Liver (tissue), 9 donors: Measurements from ENCODE around the gene SLC12A3. TPM values are rescaled to one million over a fixed set of nuclear protein-coding genes. Genes with fewer than 3 reads are reported as not detected.

ENCODE experiments used
- DNase-seq: peaks from one replicate; pipeline ENCODE4 v3.0.0-alpha.2; 2017; ENCODE audit warnings: low spot score
- H3K27ac ChIP-seq, 2 donors: one replicate each; pipeline ENCODE4 v1.7.0; 2013; ENCODE audit warnings: inconsistent platforms in 2 of 2, low read length in 2 of 2, control low read depth in 1 of 2, low read depth in 1 of 2, mild to moderate bottlenecking in 1 of 2
- H3K27me3 ChIP-seq, 4 donors: one replicate each; pipeline versions ENCODE4 v1.6.1 to v1.7.0; 2013; ENCODE audit warnings: low read length in 3 of 4, inconsistent platforms in 1 of 4, mild to moderate bottlenecking in 1 of 4, moderate library complexity in 1 of 4; ENCODE audit not compliant: control insufficient read depth in 4 of 4, insufficient read depth in 4 of 4
- H3K36me3 ChIP-seq, 4 donors: one replicate each; pipeline versions ENCODE4 v1.6.1 to v1.7.0; 2013; ENCODE audit warnings: low read length in 3 of 4, mild to moderate bottlenecking in 3 of 4, low read depth in 1 of 4, moderate library complexity in 1 of 4; ENCODE audit not compliant: control insufficient read depth in 4 of 4, insufficient read depth in 3 of 4
- H3K4me1 ChIP-seq, 4 donors: one replicate each; pipeline versions ENCODE4 v1.6.1 to v1.7.0; 2013; ENCODE audit warnings: low read length in 3 of 4, mild to moderate bottlenecking in 3 of 4, moderate library complexity in 1 of 4; ENCODE audit not compliant: control insufficient read depth in 4 of 4, insufficient read depth in 4 of 4
- H3K4me3 ChIP-seq, 3 donors: one replicate each; pipeline versions ENCODE4 v1.6.1 to v1.7.0; 2013; ENCODE audit warnings: low read length in 3 of 3, control low read depth in 1 of 3, low read depth in 1 of 3, mild to moderate bottlenecking in 1 of 3
- H3K9ac ChIP-seq, 2 donors: one replicate each; pipeline ENCODE4 v1.7.0; 2013; ENCODE audit warnings: low read length in 2 of 2, mild to moderate bottlenecking in 2 of 2, moderate library complexity in 2 of 2, control low read depth in 1 of 2, low read depth in 1 of 2
- H3K9me3 ChIP-seq, 4 donors: one replicate each; pipeline versions ENCODE4 v1.6.1 to v1.7.0; 2013; ENCODE audit warnings: low read length in 3 of 4; ENCODE audit not compliant: control insufficient read depth in 4 of 4
- EGR1 ChIP-seq, 2 donors: IDR thresholded peaks; 2 replicates each; pipeline ENCODE4 v1.6.1; 2016 to 2018; ENCODE audit warnings: antibody characterized with exemption in 2 of 2, low read depth in 2 of 2
- FOXA1 ChIP-seq: IDR thresholded peaks from 2 replicates; pipeline ENCODE4 v1.6.1; 2016; ENCODE audit warnings: antibody characterized with exemption
- FOXA2 ChIP-seq: IDR thresholded peaks from 2 replicates; pipeline ENCODE4 v1.6.1; 2016; ENCODE audit warnings: antibody characterized with exemption
- GABPA ChIP-seq, 2 donors: IDR thresholded peaks in 1 of 2; conservative IDR thresholded peaks in 1 of 2; 2 replicates each; pipeline ENCODE4 v1.6.1; 2016; ENCODE audit warnings: antibody characterized with exemption in 2 of 2, mild to moderate bottlenecking in 1 of 2, moderate library complexity in 1 of 2
- HNF4A ChIP-seq, 2 donors: conservative IDR thresholded peaks; 2 replicates each; pipeline ENCODE4 v1.6.1; 2016; ENCODE audit warnings: antibody characterized with exemption in 2 of 2, mild to moderate bottlenecking in 2 of 2
- HNF4G ChIP-seq: IDR thresholded peaks from 2 replicates; pipeline ENCODE4 v1.6.1; 2016; ENCODE audit warnings: antibody characterized with exemption
- JUND ChIP-seq, 2 donors: IDR thresholded peaks; 2 replicates each; pipeline ENCODE4 v1.6.1; 2016; ENCODE audit warnings: antibody characterized with exemption in 2 of 2
- NR2F2 ChIP-seq: IDR thresholded peaks from 2 replicates; pipeline ENCODE4 v1.6.1; 2016; ENCODE audit warnings: antibody characterized with exemption
- RAD21 ChIP-seq, 2 donors: IDR thresholded peaks; 2 replicates each; pipeline ENCODE4 v1.6.1; 2016; ENCODE audit warnings: antibody characterized with exemption in 2 of 2, mild to moderate bottlenecking in 2 of 2
- RXRA ChIP-seq, 2 donors: IDR thresholded peaks; 2 replicates each; pipeline ENCODE4 v1.6.1; 2017 to 2018; ENCODE audit warnings: antibody characterized with exemption in 2 of 2, mild to moderate bottlenecking in 1 of 2
- SP1 ChIP-seq: IDR thresholded peaks from 2 replicates; pipeline ENCODE4 v1.6.1; 2018; ENCODE audit warnings: antibody characterized with exemption, mild to moderate bottlenecking
- TAF1 ChIP-seq: conservative IDR thresholded peaks from 2 replicates; pipeline ENCODE4 v1.6.1; 2016; ENCODE audit warnings: antibody characterized with exemption, mild to moderate bottlenecking
- YY1 ChIP-seq: IDR thresholded peaks from 2 replicates; pipeline ENCODE4 v1.6.1; 2016; ENCODE audit warnings: antibody characterized with exemption, mild to moderate bottlenecking
- WGBS: extraction: QIAGEN DNeasy Blood & Tissue Kit; methylation state at CpG from one replicate; pipeline ENCODE4 v1.1.7; 2013; 5-methylcytosine and 5-hydroxymethylcytosine counted together
- polyA plus RNA-seq, 2 donors: library from polyadenylated mRNA; stranded (reverse) in 1 of 2; unstranded in 1 of 2; fragments of 200-250 nt in 1 of 2; fragments of >200 nt in 1 of 2; fragmentation: Nextera tagmentation in 1 of 2; extraction: Ambion mirVana in 1 of 2; gene quantifications; one replicate each; pipeline versions ENCODE4 v1.2.1 to v1.2.3, GENCODE V29; 2013 to 2015
- total RNA-seq, 2 donors: library from RNA; depleted of rRNA; stranded (reverse); fragments of >200 nt; gene quantifications; one replicate each; pipeline ENCODE4 v1.2.3, GENCODE V29; 2014
- TF ChIP-seq, protein P1 (sequence below): IDR thresholded peaks from 2 replicates; pipeline ENCODE4 v1.6.1; 2016; ENCODE audit warnings: antibody characterized with exemption
- TF ChIP-seq, protein P2 (sequence below): IDR thresholded peaks from 2 replicates; pipeline ENCODE4 v1.6.1; 2016; ENCODE audit warnings: antibody characterized with exemption, mild to moderate bottlenecking
- TF ChIP-seq, protein P3 (sequence below): IDR thresholded peaks from 2 replicates; pipeline ENCODE4 v1.6.1; 2016; ENCODE audit warnings: antibody characterized with exemption
- TF ChIP-seq, protein P4 (sequence below): fragments of 150-350 bp; IDR thresholded peaks from 2 replicates; pipeline ENCODE4 v1.5.1; 2017; ENCODE audit warnings: improper control_type of control experiment, low read depth, low read length; ENCODE audit not compliant: missing input control
- TF ChIP-seq, protein P5 (sequence below): IDR thresholded peaks from 2 replicates; pipeline ENCODE4 v1.6.1; 2016; ENCODE audit warnings: antibody characterized with exemption
- donor health status: healthy.
- donor health status: healthy.
- donor health status: healthy.
- donor health status: healthy.
- donor health status: healthy.

SLC12A3 gene
- total and polyA plus RNA-seq, 4 donors: 0.09 TPM; not detected in 3

DNA sequence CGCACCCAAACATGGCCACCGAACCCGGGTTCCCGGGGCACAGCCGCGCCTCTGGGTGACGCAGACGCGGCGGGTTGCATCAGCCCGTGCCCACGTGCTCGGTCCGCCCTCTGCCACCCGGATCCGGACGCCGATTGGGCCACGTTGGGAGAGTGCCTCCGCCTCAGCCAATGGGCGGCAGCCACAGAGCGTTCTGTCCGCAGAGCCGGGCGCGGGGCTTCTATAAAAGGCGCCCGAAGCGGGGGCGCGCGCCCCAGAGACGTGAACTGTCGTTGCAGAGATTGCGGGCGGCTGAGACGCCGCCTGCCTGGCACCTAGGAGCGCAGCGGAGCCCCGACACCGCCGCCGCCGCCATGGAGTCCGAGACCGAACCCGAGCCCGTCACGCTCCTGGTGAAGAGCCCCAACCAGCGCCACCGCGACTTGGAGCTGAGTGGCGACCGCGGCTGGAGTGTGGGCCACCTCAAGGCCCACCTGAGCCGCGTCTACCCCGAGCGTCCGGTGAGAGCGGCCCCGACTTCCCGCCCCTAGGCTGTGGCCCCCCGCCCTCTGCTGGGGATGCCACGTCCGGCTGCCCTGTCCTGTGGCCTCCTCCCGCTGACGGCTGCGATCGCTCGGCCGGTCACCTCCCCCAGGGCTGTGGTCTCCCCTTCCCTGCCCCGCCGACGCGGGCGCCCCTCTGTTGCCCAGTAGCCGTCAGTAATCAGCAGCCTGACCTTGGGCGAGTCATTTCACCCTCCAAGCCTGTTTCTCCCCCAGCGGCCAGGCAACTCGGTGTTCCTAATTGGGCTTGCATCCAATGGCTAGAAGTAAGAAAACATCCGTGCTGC lies 67.1 kb downstream of the SLC12A3 start, which contains the start of gene HERPUD1:
Gene HERPUD1 (plus strand): TSS at position 251 of the 829 bp plus-strand sequence. CDS start 103 bp downstream, at position 354.
- no peaks in the 10 kb centered on the region for H3K9me3 ChIP-seq
- H3K4me1 ChIP-seq: peaks cover 2 to 31% (median 25%) of the 10 kb centered on the region in 4 donors
- peak within 1 kb of the TSS; percentile 95 to 97 for H3K9ac ChIP-seq
- H3K36me3 ChIP-seq: peaks cover 5 to 23% (median 18%) of the 10 kb centered on the region in 4 donors
- peak within 1 kb of the TSS; percentile 79 to 98 (median 91) for H3K4me3 ChIP-seq
- H3K27ac ChIP-seq: peak within 1 kb of the TSS; percentile 95 to 97
- DNase-seq: peak; percentile 97
- under 1% methylated on average over 83 of the region's 83 CpGs for WGBS
- TF ChIP-seq JUND (IDR thresholded peaks at IDR 0.05): peak; percentile 43 to 67
- peak; percentile 93 for TF ChIP-seq SP1
- TF ChIP-seq, protein P1, sequence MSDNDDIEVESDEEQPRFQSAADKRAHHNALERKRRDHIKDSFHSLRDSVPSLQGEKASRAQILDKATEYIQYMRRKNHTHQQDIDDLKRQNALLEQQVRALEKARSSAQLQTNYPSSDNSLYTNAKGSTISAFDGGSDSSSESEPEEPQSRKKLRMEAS: no peak
- TF ChIP-seq FOXA2: no peak
- TF ChIP-seq, protein P2, sequence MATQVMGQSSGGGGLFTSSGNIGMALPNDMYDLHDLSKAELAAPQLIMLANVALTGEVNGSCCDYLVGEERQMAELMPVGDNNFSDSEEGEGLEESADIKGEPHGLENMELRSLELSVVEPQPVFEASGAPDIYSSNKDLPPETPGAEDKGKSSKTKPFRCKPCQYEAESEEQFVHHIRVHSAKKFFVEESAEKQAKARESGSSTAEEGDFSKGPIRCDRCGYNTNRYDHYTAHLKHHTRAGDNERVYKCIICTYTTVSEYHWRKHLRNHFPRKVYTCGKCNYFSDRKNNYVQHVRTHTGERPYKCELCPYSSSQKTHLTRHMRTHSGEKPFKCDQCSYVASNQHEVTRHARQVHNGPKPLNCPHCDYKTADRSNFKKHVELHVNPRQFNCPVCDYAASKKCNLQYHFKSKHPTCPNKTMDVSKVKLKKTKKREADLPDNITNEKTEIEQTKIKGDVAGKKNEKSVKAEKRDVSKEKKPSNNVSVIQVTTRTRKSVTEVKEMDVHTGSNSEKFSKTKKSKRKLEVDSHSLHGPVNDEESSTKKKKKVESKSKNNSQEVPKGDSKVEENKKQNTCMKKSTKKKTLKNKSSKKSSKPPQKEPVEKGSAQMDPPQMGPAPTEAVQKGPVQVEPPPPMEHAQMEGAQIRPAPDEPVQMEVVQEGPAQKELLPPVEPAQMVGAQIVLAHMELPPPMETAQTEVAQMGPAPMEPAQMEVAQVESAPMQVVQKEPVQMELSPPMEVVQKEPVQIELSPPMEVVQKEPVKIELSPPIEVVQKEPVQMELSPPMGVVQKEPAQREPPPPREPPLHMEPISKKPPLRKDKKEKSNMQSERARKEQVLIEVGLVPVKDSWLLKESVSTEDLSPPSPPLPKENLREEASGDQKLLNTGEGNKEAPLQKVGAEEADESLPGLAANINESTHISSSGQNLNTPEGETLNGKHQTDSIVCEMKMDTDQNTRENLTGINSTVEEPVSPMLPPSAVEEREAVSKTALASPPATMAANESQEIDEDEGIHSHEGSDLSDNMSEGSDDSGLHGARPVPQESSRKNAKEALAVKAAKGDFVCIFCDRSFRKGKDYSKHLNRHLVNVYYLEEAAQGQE: peak; percentile 94
- peak; percentile 97 for TF ChIP-seq YY1
- TF ChIP-seq EGR1 (IDR thresholded peaks at IDR 0.05; ENCODE audit: low read depth in 2 of 2): peak; percentile 55 to 86
- peak; percentile 98 for TF ChIP-seq TAF1
- TF ChIP-seq, protein P3, sequence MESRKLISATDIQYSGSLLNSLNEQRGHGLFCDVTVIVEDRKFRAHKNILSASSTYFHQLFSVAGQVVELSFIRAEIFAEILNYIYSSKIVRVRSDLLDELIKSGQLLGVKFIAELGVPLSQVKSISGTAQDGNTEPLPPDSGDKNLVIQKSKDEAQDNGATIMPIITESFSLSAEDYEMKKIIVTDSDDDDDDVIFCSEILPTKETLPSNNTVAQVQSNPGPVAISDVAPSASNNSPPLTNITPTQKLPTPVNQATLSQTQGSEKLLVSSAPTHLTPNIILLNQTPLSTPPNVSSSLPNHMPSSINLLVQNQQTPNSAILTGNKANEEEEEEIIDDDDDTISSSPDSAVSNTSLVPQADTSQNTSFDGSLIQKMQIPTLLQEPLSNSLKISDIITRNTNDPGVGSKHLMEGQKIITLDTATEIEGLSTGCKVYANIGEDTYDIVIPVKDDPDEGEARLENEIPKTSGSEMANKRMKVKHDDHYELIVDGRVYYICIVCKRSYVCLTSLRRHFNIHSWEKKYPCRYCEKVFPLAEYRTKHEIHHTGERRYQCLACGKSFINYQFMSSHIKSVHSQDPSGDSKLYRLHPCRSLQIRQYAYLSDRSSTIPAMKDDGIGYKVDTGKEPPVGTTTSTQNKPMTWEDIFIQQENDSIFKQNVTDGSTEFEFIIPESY: no peak
- no peak for TF ChIP-seq GABPA (IDR thresholded peaks at IDR 0.05 in 1 of 2, conservative IDR thresholded peaks at IDR 0.05 in 1 of 2)
- TF ChIP-seq NR2F2: peak; percentile 15
- TF ChIP-seq, protein P4, sequence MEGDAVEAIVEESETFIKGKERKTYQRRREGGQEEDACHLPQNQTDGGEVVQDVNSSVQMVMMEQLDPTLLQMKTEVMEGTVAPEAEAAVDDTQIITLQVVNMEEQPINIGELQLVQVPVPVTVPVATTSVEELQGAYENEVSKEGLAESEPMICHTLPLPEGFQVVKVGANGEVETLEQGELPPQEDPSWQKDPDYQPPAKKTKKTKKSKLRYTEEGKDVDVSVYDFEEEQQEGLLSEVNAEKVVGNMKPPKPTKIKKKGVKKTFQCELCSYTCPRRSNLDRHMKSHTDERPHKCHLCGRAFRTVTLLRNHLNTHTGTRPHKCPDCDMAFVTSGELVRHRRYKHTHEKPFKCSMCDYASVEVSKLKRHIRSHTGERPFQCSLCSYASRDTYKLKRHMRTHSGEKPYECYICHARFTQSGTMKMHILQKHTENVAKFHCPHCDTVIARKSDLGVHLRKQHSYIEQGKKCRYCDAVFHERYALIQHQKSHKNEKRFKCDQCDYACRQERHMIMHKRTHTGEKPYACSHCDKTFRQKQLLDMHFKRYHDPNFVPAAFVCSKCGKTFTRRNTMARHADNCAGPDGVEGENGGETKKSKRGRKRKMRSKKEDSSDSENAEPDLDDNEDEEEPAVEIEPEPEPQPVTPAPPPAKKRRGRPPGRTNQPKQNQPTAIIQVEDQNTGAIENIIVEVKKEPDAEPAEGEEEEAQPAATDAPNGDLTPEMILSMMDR: no peak
- TF ChIP-seq, protein P5, sequence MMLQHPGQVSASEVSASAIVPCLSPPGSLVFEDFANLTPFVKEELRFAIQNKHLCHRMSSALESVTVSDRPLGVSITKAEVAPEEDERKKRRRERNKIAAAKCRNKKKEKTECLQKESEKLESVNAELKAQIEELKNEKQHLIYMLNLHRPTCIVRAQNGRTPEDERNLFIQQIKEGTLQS: peak; percentile 95
- TF ChIP-seq HNF4G: no peak
- no peak for TF ChIP-seq FOXA1
- no peak for TF ChIP-seq HNF4A (conservative IDR thresholded peaks at IDR 0.05)
- TF ChIP-seq RXRA (IDR thresholded peaks at IDR 0.05): peak in 1 of 2 donors; percentile 49
- peak in 1 of 2 donors; percentile 27 for TF ChIP-seq RAD21 (IDR thresholded peaks at IDR 0.05)
- H3K27me3 ChIP-seq: no peaks in the 10 kb centered on the region
